ENCODE data around the gene RTF1. TPM values are rescaled to one million over a fixed set of nuclear protein-coding genes. Genes with fewer than 3 reads are reported as not detected.

Gene RTF1
- total and polyA plus RNA-seq, 2 donors (not counting 1 experiment from before 2014, with no cell fraction given): 11.9 to 39.4 TPM

- Mint-ChIP-seq H3K27me3 (peaks cover 35% of the 10 kb centered on the region), H3K4me3 (peak overlapping the region; percentile 87), H3K4me1 (peaks cover 38% of the 10 kb centered on the region), H3K9me3 (ENCODE audit: insufficient read depth) (no peaks in the 10 kb centered on the region), H3K27ac (no peak overlapping the region)
- Histone ChIP-seq H3K36me3 (replicated peaks in 1 of 2; ENCODE audit: control extremely low read depth in 1 of 2, control insufficient read depth in 1 of 2, extremely low read depth in 1 of 2, insufficient read depth in 2 of 2, low read length in 1 of 2) (no peaks in the 10 kb centered on the region), H3K27ac (ENCODE audit: low read length in 2 of 2) (no peak overlapping the region), H3K4me2 (replicated peaks; ENCODE audit: low read depth, low read length, poor library complexity, severe bottlenecking) (peak overlapping the region; percentile 95), H3K9ac (ENCODE audit: low read length) (peak overlapping the region; percentile 61), H2AFZ (ENCODE audit: insufficient read depth, low read depth, low read length, poor library complexity, severe bottlenecking) (peak overlapping the region; percentile 81), H3K4me1 (ENCODE audit: control insufficient read depth in 2 of 2, insufficient read depth in 2 of 2, low read length in 2 of 2) (peaks cover 35 to 43% of the 10 kb centered on the region in 2 donors), H3K9me3 (ENCODE audit: control extremely low read depth in 1 of 3, control insufficient read depth in 2 of 3, insufficient read depth in 1 of 3, low read length in 2 of 3) (peaks cover 0 to 5% (median 0%) of the 10 kb centered on the region in 3 donors), H3K79me2 (ENCODE audit: control insufficient read depth, insufficient read depth, low read length) (no peaks in the 10 kb centered on the region), H3K4me3 (ENCODE audit: control extremely low read depth in 1 of 5, extremely low read depth in 1 of 5, insufficient read depth in 1 of 5, low read depth in 2 of 5, low read length in 4 of 5) (peak overlapping the region; percentile 28 to 62 (median 43)), H3K27me3 (replicated peaks in 1 of 4; ENCODE audit: control extremely low read depth in 1 of 4, control insufficient read depth in 3 of 4, insufficient read depth in 4 of 4, low read length in 3 of 4) (peaks cover 0 to 58% (median 30%) of the 10 kb centered on the region in 4 experiments), H4K20me1 (ENCODE audit: control insufficient read depth, insufficient read depth, low read length, poor library complexity, severe bottlenecking) (peaks cover 6% of the 10 kb centered on the region)
- 5% methylated on average over 62 of the region's 64 CpGs for WGBS (ENCODE audit: insufficient coverage)
- POLR2A ChIA-PET: no interaction called here
- CTCF ChIA-PET: interaction anchor here (0.7 to 2.4 kb wide), 2 partner anchors 11 to 37 kb away, joined by 3 to 8 read pairs; partner anchors contain the start of gene LTK
- DNase-seq: peak; percentile 66
- TF ChIP-seq, protein P1, sequence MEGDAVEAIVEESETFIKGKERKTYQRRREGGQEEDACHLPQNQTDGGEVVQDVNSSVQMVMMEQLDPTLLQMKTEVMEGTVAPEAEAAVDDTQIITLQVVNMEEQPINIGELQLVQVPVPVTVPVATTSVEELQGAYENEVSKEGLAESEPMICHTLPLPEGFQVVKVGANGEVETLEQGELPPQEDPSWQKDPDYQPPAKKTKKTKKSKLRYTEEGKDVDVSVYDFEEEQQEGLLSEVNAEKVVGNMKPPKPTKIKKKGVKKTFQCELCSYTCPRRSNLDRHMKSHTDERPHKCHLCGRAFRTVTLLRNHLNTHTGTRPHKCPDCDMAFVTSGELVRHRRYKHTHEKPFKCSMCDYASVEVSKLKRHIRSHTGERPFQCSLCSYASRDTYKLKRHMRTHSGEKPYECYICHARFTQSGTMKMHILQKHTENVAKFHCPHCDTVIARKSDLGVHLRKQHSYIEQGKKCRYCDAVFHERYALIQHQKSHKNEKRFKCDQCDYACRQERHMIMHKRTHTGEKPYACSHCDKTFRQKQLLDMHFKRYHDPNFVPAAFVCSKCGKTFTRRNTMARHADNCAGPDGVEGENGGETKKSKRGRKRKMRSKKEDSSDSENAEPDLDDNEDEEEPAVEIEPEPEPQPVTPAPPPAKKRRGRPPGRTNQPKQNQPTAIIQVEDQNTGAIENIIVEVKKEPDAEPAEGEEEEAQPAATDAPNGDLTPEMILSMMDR (IDR thresholded peaks at IDR 0.05): no peak
- no peak for TF ChIP-seq EZH2 (IDR thresholded peaks at IDR 0.05; ENCODE audit: borderline replicate concordance, insufficient read depth, low read depth, low read length, poor library complexity, severe bottlenecking)
- peak; percentile 50 for ATAC-seq (ENCODE audit: low read depth)
- intact Hi-C loops (cut with micrococcal nuclease): loop anchor here (1.0 to 5.0 kb wide), 2 partner anchors 11 to 55 kb away; partner anchors contain the start of genes LTK and TYRO3
Observed at GRCh38 chr15:41501931-41502794, 85.3 kb downstream of the RTF1 start.
